Astrocyte of the spinal cord (primary cell): ENCODE data around the gene HMHB1.
A peak's percentile ranks its signal among the peaks of the same experiment; 100 is the strongest.

Experiments used
- DNase-seq: peaks from one replicate; pipeline ENCODE4 v3.0.0; 2011; ENCODE audit warnings: low read depth, low spot score
- H3K4me3 ChIP-seq: 2 replicates; pipeline ENCODE4 v1.5.1; 2011; ENCODE audit warnings: low read depth, mild to moderate bottlenecking, low read length, moderate library complexity
- in situ Hi-C: cut with HindIII; loops from 2 replicates; pipeline ENCODE4 v1.10.0; 2017; ENCODE audit warnings: low sequenced_read_pairs
- TF ChIP-seq, protein P1 (sequence below): IDR thresholded peaks from 2 replicates; pipeline ENCODE4 v1.5.1; 2012; ENCODE audit warnings: low read depth, mild to moderate bottlenecking, low read length, inconsistent platforms

The HMHB1 gene

DNA sequence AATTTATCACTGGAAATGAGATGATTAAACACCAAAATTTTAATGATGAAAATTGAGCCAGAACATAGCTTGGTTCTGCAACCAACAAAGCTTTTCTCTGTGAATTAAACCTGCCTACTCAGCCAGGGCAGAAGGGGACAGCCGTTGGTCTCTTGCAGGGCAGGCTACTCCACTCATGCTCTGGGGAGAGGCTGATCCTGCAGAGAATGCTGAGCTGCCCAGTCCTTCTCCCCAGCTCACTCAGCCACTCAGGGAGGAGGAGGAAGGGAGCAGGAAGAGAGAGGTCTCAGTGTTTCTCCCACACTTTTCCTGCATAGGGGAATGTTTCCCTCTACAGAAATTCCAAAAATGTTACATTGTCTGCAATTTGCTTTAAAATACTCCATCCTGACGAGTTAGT lies 40.4 kb upstream of the HMHB1 start:
- no peak overlapping the region for H3K4me3 ChIP-seq
- no peak for DNase-seq
- TF ChIP-seq, protein P1, sequence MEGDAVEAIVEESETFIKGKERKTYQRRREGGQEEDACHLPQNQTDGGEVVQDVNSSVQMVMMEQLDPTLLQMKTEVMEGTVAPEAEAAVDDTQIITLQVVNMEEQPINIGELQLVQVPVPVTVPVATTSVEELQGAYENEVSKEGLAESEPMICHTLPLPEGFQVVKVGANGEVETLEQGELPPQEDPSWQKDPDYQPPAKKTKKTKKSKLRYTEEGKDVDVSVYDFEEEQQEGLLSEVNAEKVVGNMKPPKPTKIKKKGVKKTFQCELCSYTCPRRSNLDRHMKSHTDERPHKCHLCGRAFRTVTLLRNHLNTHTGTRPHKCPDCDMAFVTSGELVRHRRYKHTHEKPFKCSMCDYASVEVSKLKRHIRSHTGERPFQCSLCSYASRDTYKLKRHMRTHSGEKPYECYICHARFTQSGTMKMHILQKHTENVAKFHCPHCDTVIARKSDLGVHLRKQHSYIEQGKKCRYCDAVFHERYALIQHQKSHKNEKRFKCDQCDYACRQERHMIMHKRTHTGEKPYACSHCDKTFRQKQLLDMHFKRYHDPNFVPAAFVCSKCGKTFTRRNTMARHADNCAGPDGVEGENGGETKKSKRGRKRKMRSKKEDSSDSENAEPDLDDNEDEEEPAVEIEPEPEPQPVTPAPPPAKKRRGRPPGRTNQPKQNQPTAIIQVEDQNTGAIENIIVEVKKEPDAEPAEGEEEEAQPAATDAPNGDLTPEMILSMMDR = no peak
- in situ Hi-C loops = no loop called here

DNA sequence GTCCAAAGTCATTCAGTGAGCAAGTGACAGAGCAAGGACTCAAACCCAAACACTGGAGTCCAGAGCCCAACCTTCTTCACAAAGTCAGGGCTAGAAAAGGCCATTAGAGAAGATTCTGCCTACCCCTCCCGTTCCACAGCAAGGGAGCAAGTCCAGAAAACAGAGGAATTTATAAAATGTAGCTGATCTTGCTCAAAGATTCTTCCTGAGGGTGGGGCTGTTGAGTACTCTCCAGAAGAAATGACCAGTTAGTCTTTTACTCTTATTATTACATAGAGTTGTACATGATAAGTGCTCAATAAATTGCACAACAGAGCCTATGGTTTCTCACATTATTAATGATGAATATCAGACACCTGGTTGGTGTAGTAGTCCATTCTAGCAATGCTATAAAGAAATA lies 39.3 kb upstream of the HMHB1 start:
- DNase-seq = no peak
- H3K4me3 ChIP-seq = no peak overlapping the region
- TF ChIP-seq, protein P1 = no peak
- in situ Hi-C loops = no loop called here

DNA sequence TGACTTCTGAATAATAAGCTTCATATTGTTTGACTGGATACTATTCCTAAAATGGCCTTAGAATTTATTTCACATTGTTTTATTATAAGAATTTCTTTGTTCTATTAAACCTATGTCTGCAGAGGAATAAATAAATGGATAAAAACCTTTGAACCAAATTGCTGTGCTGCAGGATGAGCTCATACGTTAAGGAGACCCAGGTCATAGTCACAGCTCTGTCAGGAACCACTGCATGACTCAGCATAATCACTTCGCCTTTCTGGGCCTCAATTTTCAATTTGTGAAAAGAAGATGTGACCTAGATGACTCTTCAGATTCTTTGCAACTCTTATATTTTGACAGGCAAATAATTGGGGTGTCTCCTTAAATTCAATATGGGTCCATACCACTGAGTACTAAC lies 36.7 kb upstream of the HMHB1 start:
- TF ChIP-seq, protein P1 = no peak
- no peak overlapping the region for H3K4me3 ChIP-seq
- DNase-seq = peak; percentile 49
- in situ Hi-C loops = no loop called here

DNA sequence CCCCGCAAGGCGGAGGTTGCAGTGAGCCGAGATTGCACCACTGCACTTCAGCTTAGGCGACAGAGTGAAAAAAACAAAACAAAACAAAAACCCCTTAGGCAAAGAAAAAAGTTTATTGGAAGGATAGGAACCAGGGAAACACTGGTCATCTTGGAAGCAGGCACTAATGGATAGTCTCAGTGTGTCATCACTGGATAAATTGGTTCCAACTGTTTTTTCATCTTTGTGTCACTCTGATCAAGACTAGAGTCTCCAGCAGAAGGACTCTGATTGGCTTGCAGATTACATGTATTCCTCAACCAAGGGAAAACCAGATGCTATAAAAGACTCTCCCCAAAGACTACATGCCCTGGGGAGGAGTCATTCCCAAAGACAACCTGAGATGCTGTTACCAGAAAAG lies 35.0 kb upstream of the HMHB1 start:
- in situ Hi-C loops = no loop called here
- DNase-seq = no peak
- H3K4me3 ChIP-seq = no peak overlapping the region
- TF ChIP-seq, protein P1 = no peak

DNA sequence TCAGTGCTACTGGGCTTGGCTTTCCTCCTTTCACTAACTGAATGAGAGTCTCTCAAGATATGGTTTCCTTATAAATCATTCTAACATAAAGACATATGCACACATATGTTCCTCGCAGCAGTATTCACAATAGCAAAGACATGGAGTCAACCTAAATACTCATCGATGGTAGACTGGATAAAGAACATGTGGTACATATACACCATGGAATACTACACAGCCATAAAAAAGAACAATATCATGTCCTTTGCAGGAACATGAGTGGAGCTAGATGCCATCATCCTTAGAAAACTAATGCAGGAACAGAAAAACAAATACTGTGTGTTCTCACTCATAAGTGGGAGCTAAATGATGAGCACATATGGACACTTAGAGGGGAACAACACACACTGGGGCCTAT lies 32.5 kb upstream of the HMHB1 start:
- in situ Hi-C loops = no loop called here
- H3K4me3 ChIP-seq = no peak overlapping the region
- TF ChIP-seq, protein P1 = no peak
- DNase-seq = no peak

DNA sequence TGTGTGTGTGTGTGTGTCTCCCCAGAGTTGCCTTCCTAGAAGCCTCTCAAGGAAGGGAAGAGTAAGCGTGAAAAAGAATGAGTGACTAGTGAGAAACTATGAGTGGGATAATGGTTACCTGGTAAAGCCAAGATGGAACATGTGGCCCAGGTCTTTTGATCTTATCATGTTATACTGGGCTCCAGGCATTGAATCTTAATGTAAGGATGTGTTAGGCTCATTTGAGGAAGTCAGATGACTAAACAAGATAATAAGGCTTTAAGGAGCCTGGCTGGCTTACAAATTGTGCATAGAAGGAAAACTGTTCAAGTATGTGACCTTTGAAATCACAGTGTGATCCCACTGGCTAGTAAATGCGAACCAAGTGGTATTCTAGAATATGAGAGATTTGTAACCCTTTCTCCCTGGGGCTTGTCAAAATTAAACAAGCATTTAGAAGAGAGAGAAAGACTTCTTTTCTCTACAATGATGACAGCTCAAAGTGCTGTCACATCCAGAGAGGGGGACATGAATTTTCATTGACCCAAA lies 29.9 kb upstream of the HMHB1 start:
- no peak for DNase-seq
- in situ Hi-C loops = no loop called here

More for the DNA sequence above, 29.9 kb upstream of the HMHB1 start:
- TF ChIP-seq, protein P1 = no peak
- no peak overlapping the region for H3K4me3 ChIP-seq
